OCI-LY3 (cell line): ENCODE data around the gene FUT7.

Experiments
- CTCF ChIP-seq: fragments of 200-600, 300-600 bp; sonication (generic); IDR thresholded peaks from 2 replicates; pipeline ENCODE4 v1.5.1; 2014; ENCODE audit warnings: antibody characterized with exemption, low read length, low read depth
- EZH2phosphoT487 ChIP-seq: fragments of 200-600 bp; shearing (Covaris generic); IDR thresholded peaks from 2 replicates; pipeline ENCODE4 v1.6.1; 2018; ENCODE audit warnings: antibody characterized with exemption, mixed run types, low read depth

GRCh38 chr9:137071282-137071681 lies 39.4 kb upstream of the FUT7 start:
- no peak for TF ChIP-seq CTCF
- TF ChIP-seq EZH2phosphoT487 = no peak
